ENCODE measurements around the gene C3orf20. TPM values are rescaled to one million over a fixed set of nuclear protein-coding genes. Genes with fewer than 3 reads are reported as not detected.
A peak's percentile ranks its signal among the peaks of the same experiment; 100 is the strongest.

Gene C3orf20
- total RNA-seq, 1 experiment from 2014 or later, result not detected

GRCh38 chr3:14803101-14803980 is 128.4 kb downstream of the C3orf20 start:
- no peaks in the 10 kb centered on the region for H3K36me3 Mint-ChIP-seq (ENCODE audit: insufficient read depth, unreplicated experiment)
- peak; percentile 15 for DNase-seq (ENCODE audit: unreplicated experiment)
- BruUV-seq (replicated peaks), result no TSS peak
- H3K27me3 Mint-ChIP-seq (ENCODE audit: insufficient read depth, unreplicated experiment), result peaks cover 70% of the 10 kb centered on the region
- ChIA-PET POLR2A (no interaction called here), CTCF (interaction anchor here (0.6 kb wide), 1 partner anchor 15 kb away, joined by 3 read pairs; no protein-coding TSS in a partner anchor)
- H3K27ac Mint-ChIP-seq (ENCODE audit: low read depth, unreplicated experiment), result no peak overlapping the region
- TF ChIP-seq, protein P1, sequence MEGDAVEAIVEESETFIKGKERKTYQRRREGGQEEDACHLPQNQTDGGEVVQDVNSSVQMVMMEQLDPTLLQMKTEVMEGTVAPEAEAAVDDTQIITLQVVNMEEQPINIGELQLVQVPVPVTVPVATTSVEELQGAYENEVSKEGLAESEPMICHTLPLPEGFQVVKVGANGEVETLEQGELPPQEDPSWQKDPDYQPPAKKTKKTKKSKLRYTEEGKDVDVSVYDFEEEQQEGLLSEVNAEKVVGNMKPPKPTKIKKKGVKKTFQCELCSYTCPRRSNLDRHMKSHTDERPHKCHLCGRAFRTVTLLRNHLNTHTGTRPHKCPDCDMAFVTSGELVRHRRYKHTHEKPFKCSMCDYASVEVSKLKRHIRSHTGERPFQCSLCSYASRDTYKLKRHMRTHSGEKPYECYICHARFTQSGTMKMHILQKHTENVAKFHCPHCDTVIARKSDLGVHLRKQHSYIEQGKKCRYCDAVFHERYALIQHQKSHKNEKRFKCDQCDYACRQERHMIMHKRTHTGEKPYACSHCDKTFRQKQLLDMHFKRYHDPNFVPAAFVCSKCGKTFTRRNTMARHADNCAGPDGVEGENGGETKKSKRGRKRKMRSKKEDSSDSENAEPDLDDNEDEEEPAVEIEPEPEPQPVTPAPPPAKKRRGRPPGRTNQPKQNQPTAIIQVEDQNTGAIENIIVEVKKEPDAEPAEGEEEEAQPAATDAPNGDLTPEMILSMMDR (IDR thresholded peaks at IDR 0.05; ENCODE audit: unreplicated experiment), result no peak
- no peaks in the 10 kb centered on the region for H3K9me3 Mint-ChIP-seq (ENCODE audit: unreplicated experiment)
- H3K4me3 Mint-ChIP-seq (ENCODE audit: unreplicated experiment), result no peak overlapping the region
- intact Hi-C loops (cut with micrococcal nuclease), result no loop called here
- peaks cover 5% of the 10 kb centered on the region for H3K4me1 Mint-ChIP-seq (ENCODE audit: insufficient read depth, unreplicated experiment)

DNA sequence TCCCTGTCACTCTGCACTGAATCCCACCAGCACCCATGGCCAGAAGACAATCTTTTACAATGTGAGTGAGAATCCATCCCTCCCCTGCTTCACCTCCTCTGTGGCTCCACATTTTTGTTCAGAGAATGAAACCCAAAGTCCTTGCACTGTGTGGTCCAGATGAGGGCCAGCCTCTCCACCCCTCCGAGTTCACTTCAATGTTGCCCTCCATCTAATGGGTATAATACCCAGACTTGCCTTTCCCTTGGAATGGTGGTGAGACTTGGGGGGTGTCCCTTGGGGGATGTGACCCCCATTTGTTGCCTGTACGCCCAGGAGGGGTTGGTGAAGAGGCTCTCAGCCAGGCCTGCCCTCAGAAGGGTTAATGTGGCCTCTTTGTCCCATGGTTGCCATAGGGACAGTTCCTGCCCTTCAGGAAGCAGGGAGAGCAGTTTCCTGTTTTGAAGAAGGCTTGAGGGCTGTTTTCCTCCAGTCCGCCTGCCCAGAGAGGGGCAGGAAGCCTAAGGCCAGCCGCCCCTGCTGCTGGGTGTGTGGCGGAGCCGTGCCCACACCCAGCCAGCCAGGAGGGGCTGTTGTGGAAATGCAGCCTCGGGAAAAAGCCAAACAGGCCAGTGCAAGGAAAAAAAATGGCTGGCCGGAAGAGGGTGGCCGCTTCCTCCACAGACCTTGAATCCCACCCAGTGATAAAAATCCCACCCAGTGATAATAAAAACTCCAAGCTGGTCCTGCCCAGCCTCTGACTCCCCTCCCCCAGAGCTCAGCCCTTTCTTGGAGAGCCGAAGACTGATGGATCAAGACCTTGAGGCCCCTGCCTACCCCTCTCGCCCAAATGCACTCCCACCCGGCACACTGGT is 129.3 kb downstream of the C3orf20 start:
- H3K27ac Mint-ChIP-seq (ENCODE audit: low read depth, unreplicated experiment), result no peak overlapping the region
- no peaks in the 10 kb centered on the region for H3K9me3 Mint-ChIP-seq (ENCODE audit: unreplicated experiment)
- no peak overlapping the region for H3K4me3 Mint-ChIP-seq (ENCODE audit: unreplicated experiment)
- TF ChIP-seq, protein P1 (IDR thresholded peaks at IDR 0.05; ENCODE audit: unreplicated experiment), result no peak
- ChIA-PET CTCF (no interaction called here), POLR2A (no interaction called here)
- no peaks in the 10 kb centered on the region for H3K36me3 Mint-ChIP-seq (ENCODE audit: insufficient read depth, unreplicated experiment)
- peaks cover 70% of the 10 kb centered on the region for H3K27me3 Mint-ChIP-seq (ENCODE audit: insufficient read depth, unreplicated experiment)
- H3K4me1 Mint-ChIP-seq (ENCODE audit: insufficient read depth, unreplicated experiment), result peaks cover 5% of the 10 kb centered on the region
- intact Hi-C loops (cut with micrococcal nuclease), result no loop called here
- BruUV-seq (replicated peaks), result no TSS peak
- no peak for DNase-seq (ENCODE audit: unreplicated experiment)

DNA sequence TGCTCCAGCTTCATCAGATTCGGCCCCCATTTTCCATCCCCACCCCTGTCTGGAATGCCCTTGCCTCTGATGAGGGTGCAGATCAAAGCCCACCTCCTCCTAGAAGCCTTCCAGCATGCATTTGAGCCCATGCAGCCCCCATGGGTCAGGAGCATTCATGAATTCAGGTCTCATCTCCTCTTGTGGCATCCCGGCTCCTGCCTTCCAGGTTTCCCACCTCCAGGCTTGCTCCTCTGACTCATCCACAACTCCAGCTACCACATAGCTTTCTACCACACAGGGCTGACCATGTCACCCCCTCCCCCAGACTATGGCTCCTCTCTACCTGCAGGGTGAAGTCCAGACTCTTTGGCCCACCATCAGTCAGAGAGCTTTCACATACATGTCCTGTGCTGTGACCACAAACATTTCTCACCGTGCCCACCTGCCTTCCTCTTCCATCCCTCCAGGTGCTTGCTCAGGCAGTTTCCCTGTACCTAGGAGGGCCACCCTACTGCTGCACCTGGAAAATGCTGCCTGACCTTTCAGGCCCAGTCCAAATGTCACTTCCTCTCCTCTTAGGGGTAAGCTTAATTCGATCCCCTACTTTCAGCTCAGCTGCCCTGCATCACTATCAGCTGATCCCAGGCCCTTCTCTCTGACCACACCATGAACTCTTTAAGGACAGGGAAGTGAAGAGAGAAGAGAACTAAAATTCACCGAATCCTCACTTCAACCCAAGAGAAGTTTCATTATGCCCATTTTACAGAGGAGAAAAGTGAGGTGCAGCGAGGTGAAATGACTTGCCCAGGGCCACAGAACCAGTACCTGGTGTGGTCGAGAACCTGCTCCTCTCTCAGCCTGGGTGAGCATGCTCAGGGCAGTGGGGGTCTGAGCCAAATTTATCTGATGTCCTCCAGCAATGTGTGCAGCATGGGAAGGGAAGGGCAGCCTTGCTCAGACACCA is 130.2 kb downstream of the C3orf20 start:
- H3K27me3 Mint-ChIP-seq (ENCODE audit: insufficient read depth, unreplicated experiment), result peaks cover 70% of the 10 kb centered on the region
- no peak overlapping the region for H3K4me3 Mint-ChIP-seq (ENCODE audit: unreplicated experiment)
- intact Hi-C loops (cut with micrococcal nuclease), result no loop called here

More for the DNA sequence above, 130.2 kb downstream of the C3orf20 start:
- Mint-ChIP-seq H3K27ac (ENCODE audit: low read depth, unreplicated experiment) (no peak overlapping the region), H3K9me3 (ENCODE audit: unreplicated experiment) (no peaks in the 10 kb centered on the region), H3K4me1 (ENCODE audit: insufficient read depth, unreplicated experiment) (peaks cover 5% of the 10 kb centered on the region), H3K36me3 (ENCODE audit: insufficient read depth, unreplicated experiment) (no peaks in the 10 kb centered on the region)
- no TSS peak for BruUV-seq (replicated peaks)
- TF ChIP-seq, protein P1 (IDR thresholded peaks at IDR 0.05; ENCODE audit: unreplicated experiment), result no peak
- POLR2A ChIA-PET, result no interaction called here
- DNase-seq (ENCODE audit: unreplicated experiment), result no peak
- CTCF ChIA-PET, result no interaction called here

Data from MCF 10A (cell line).